ENCODE results near the gene TAS2R50. TPM values are rescaled to one million over a fixed set of nuclear protein-coding genes. Genes with fewer than 3 reads are reported as not detected.

TAS2R50 gene
- total RNA-seq, 3 donors from 2014 or later (not counting 1 experiment from before 2014, with no cell fraction given) = 0.88 to 3.0 (median 2.0) TPM

DNA sequence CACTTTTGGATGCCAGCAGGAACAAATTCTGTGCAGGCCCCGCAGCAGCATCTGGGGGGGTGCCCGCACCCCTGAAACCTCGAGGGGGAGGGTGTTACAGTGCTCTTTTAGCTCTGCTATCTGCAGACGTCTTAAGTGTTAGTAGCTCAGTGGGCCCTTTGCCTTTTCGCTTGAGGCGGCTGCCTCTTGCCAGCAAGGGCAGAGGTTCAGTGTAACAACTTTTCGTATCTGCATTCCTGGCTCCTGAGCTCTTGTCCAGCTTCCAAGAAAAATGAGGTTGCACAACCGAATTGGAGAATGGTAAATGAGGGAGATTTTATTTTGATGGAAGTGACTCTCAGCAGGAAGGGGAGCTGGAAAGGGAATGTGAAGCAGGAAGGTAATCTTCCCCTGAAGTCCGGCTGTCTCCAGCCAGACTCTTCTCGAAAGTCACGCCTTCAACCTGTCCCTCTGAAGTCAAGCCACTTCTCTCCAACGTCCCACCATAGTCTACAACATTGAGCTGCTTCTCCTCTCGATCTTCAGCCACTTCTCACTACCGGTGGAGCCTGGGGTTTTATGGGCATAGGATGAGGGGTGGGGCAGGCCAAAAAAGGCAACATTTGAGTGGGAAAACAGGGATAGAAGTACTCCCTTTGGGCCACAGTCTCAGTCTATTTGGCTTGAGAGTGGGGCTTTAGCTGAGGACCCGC is 17.8 kb downstream of the TAS2R50 start:
- no peak overlapping the region for H3K27ac Mint-ChIP-seq
- no peak overlapping the region for H3K4me3 Mint-ChIP-seq
- H3K27ac ChIP-seq (ENCODE audit: low read length) = no peak overlapping the region
- no peaks in the 10 kb centered on the region for H3K36me3 ChIP-seq (ENCODE audit: control insufficient read depth, insufficient read depth, low read length)
- no peaks in the 10 kb centered on the region for H3K36me3 Mint-ChIP-seq
- no peaks in the 10 kb centered on the region for H3K27me3 ChIP-seq (ENCODE audit: control insufficient read depth, insufficient read depth, low read length)
- no peaks in the 10 kb centered on the region for H3K4me1 ChIP-seq (ENCODE audit: control insufficient read depth, insufficient read depth, low read length)
- no peaks in the 10 kb centered on the region for H3K4me1 Mint-ChIP-seq
- intact Hi-C loops (cut with micrococcal nuclease) = no loop called here
- no peak overlapping the region for H3K4me3 ChIP-seq (ENCODE audit: low read length)
- no peaks in the 10 kb centered on the region for H3K9me3 ChIP-seq (ENCODE audit: control insufficient read depth, insufficient read depth, low read length)
- ATAC-seq (no peak), DNase-seq (no peak)
- TF ChIP-seq CTCF (IDR thresholded peaks at IDR 0.05) = no peak
- 94% methylated on average over 12 of the region's 15 CpGs for WGBS (ENCODE audit: insufficient coverage)
- peaks cover 0 to 4% of the 10 kb centered on the region in 2 donors for H3K27me3 Mint-ChIP-seq (ENCODE audit: low read depth in 2 of 2)
- no peaks in the 10 kb centered on the region for H3K9me3 Mint-ChIP-seq

DNA sequence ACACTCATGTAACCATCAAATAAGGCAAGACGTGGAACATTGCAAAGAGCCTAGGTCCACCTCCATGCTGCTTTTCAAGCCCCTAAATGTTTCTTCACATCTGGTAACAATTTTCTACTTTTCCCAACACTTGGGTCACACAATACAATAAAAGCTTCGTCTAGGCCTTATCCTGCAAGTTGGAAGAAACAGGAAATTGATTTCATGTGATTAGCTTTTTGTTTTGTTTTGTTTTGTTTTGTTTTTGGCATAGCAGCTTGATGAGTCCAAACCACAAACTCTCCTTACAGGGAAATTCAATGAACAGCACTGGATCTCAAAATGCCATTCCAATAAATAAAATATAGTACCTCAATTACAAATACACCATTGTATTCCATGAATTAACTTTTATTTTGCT is 19.3 kb downstream of the TAS2R50 start:
- H3K4me3 ChIP-seq (ENCODE audit: low read length) = no peak overlapping the region
- no peaks in the 10 kb centered on the region for H3K36me3 ChIP-seq (ENCODE audit: control insufficient read depth, insufficient read depth, low read length)
- H3K4me3 Mint-ChIP-seq = no peak overlapping the region
- H3K27me3 ChIP-seq (ENCODE audit: control insufficient read depth, insufficient read depth, low read length) = no peaks in the 10 kb centered on the region
- H3K9me3 ChIP-seq (ENCODE audit: control insufficient read depth, insufficient read depth, low read length) = no peaks in the 10 kb centered on the region
- no peaks in the 10 kb centered on the region for H3K27me3 Mint-ChIP-seq (ENCODE audit: low read depth in 2 of 2)
- H3K4me1 ChIP-seq (ENCODE audit: control insufficient read depth, insufficient read depth, low read length) = no peaks in the 10 kb centered on the region
- ATAC-seq (no peak), DNase-seq (no peak)
- H3K4me1 Mint-ChIP-seq = no peaks in the 10 kb centered on the region
- 90% methylated on average over 2 of the region's 2 CpGs for WGBS (ENCODE audit: insufficient coverage)
- no peak for TF ChIP-seq CTCF (IDR thresholded peaks at IDR 0.05)
- H3K27ac Mint-ChIP-seq = no peak overlapping the region
- no peaks in the 10 kb centered on the region for H3K36me3 Mint-ChIP-seq
- no peak overlapping the region for H3K27ac ChIP-seq (ENCODE audit: low read length)
- intact Hi-C loops (cut with micrococcal nuclease) = no loop called here
- no peaks in the 10 kb centered on the region for H3K9me3 Mint-ChIP-seq

DNA sequence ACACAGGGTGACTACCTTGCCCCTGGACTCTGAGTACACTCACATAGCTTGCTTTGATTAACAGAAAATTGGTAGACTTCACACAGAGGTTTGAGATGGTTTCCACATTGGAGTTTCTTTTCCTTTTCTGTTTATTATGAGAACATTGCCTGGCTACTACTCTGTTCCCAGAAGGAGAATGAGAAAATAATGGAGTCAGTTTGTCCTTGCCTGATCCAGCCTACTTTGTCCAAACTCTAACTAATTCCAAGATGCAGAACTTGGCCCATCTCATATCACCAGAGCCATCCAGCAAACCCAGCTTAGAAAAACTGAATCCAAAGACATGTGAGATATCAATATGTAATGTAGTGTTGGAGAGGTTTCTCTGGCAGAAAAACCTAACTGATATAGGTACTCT is 20.4 kb downstream of the TAS2R50 start:
- Mint-ChIP-seq H3K4me3 (no peak overlapping the region), H3K27ac (no peak overlapping the region), H3K4me1 (peaks cover under 1 to 6% of the 10 kb centered on the region in 2 donors), H3K36me3 (no peaks in the 10 kb centered on the region), H3K27me3 (ENCODE audit: low read depth in 2 of 2) (no peaks in the 10 kb centered on the region), H3K9me3 (no peaks in the 10 kb centered on the region)
- ATAC-seq (no peak), DNase-seq (no peak)
- Histone ChIP-seq H3K9me3 (ENCODE audit: control insufficient read depth, insufficient read depth, low read length) (no peaks in the 10 kb centered on the region), H3K4me3 (ENCODE audit: low read length) (no peak overlapping the region), H3K36me3 (ENCODE audit: control insufficient read depth, insufficient read depth, low read length) (no peaks in the 10 kb centered on the region), H3K4me1 (ENCODE audit: control insufficient read depth, insufficient read depth, low read length) (no peaks in the 10 kb centered on the region), H3K27me3 (ENCODE audit: control insufficient read depth, insufficient read depth, low read length) (no peaks in the 10 kb centered on the region), H3K27ac (ENCODE audit: low read length) (no peak overlapping the region)
- TF ChIP-seq CTCF (IDR thresholded peaks at IDR 0.05) = no peak
- intact Hi-C loops (cut with micrococcal nuclease) = no loop called here

GRCh38 chr12:10965476-10965875 is 21.2 kb downstream of the TAS2R50 start:
- H3K27me3 Mint-ChIP-seq (ENCODE audit: low read depth in 2 of 2) = no peaks in the 10 kb centered on the region
- Histone ChIP-seq H3K36me3 (ENCODE audit: control insufficient read depth, insufficient read depth, low read length) (no peaks in the 10 kb centered on the region), H3K9me3 (ENCODE audit: control insufficient read depth, insufficient read depth, low read length) (no peaks in the 10 kb centered on the region), H3K27me3 (ENCODE audit: control insufficient read depth, insufficient read depth, low read length) (no peaks in the 10 kb centered on the region), H3K4me3 (ENCODE audit: low read length) (no peak overlapping the region), H3K4me1 (ENCODE audit: control insufficient read depth, insufficient read depth, low read length) (peaks cover 3% of the 10 kb centered on the region), H3K27ac (ENCODE audit: low read length) (no peak overlapping the region)
- no peak for ATAC-seq
- WGBS (ENCODE audit: insufficient coverage) = 100% methylated on average over 1 of the region's 1 CpG
- DNase-seq = no peak
- intact Hi-C loops (cut with micrococcal nuclease) = no loop called here
- TF ChIP-seq CTCF (IDR thresholded peaks at IDR 0.05) = no peak
- H3K9me3 Mint-ChIP-seq = no peaks in the 10 kb centered on the region
- peaks cover 7 to 14% of the 10 kb centered on the region in 2 donors for H3K4me1 Mint-ChIP-seq
- H3K27ac Mint-ChIP-seq = no peak overlapping the region
- no peak overlapping the region for H3K4me3 Mint-ChIP-seq
- H3K36me3 Mint-ChIP-seq = no peaks in the 10 kb centered on the region
